Common myeloid progenitor, CD34-positive (primary cell): ENCODE results near the gene HEPH.

Experiments used
- CTCF ChIA-PET: fragments of 350-600 bp; sonication (Branson Sonifier 250); formaldehyde crosslinking; loops from one replicate; lab custom pipeline; 2021; ENCODE audit warnings: antibody characterized with exemption; lab: Charles Lee
- POLR2A ChIA-PET: fragments of 350-600 bp; sonication (Branson Sonifier 250); formaldehyde crosslinking; loops from one replicate; lab custom pipeline; 2021; ENCODE audit warnings: antibody characterized with exemption; lab: Charles Lee
- DNase-seq, 3 donors: peaks; one replicate each; pipeline versions ENCODE4 v3.0.0 to v3.0.0-alpha.2; 2013
- H3K27ac ChIP-seq, 2 experiments: 1 replicate in 1 of 2; 2 replicates in 1 of 2; pipeline ENCODE4 v1.7.0; 2013; ENCODE audit warnings: inconsistent platforms in 2 of 2, low read length in 2 of 2, mild to moderate bottlenecking in 2 of 2, low read depth in 1 of 2, moderate library complexity in 1 of 2; ENCODE audit not compliant: severe bottlenecking in 2 of 2, insufficient read depth in 1 of 2, poor library complexity in 1 of 2
- H3K27me3 ChIP-seq, 5 experiments: replicated peaks in 2 of 5; 1 replicate in 3 of 5; 2 replicates in 2 of 5; pipeline versions ENCODE4 v1.6.1 to v1.7.0; 2013; ENCODE audit warnings: low read length in 4 of 5, mild to moderate bottlenecking in 2 of 5, moderate library complexity in 2 of 5, inconsistent platforms in 1 of 5; ENCODE audit not compliant: insufficient read depth in 5 of 5, control insufficient read depth in 4 of 5
- H3K36me3 ChIP-seq, 4 experiments: 1 replicate in 2 of 4; 2 replicates in 2 of 4; pipeline versions ENCODE4 v1.6.1 to v1.7.0; 2013; ENCODE audit warnings: low read length in 3 of 4, control low read depth in 1 of 4, mild to moderate bottlenecking in 1 of 4; ENCODE audit not compliant: control insufficient read depth in 4 of 4, insufficient read depth in 4 of 4
- H3K4me1 ChIP-seq, 4 experiments: 1 replicate in 3 of 4; 2 replicates in 1 of 4; pipeline versions ENCODE4 v1.6.1 to v1.7.1; 2013; ENCODE audit warnings: low read length in 3 of 4, mild to moderate bottlenecking in 3 of 4, control low read depth in 1 of 4, inconsistent platforms in 1 of 4, moderate library complexity in 1 of 4; ENCODE audit not compliant: control insufficient read depth in 4 of 4, insufficient read depth in 4 of 4; ENCODE audit errors: control extremely low read depth in 1 of 4
- H3K4me3 ChIP-seq, 7 experiments: 1 replicate in 4 of 7; 2 replicates in 3 of 7; pipeline versions ENCODE4 v1.5.1 to v1.7.0; 2013; ENCODE audit warnings: mild to moderate bottlenecking in 7 of 7, low read length in 6 of 7, moderate library complexity in 6 of 7, inconsistent platforms in 2 of 7, low read depth in 2 of 7, control low read depth in 1 of 7; ENCODE audit not compliant: insufficient read depth in 4 of 7, control insufficient read depth in 1 of 7; ENCODE audit errors: extremely low read depth in 1 of 7
- H3K9me3 ChIP-seq, 5 experiments: 1 replicate in 4 of 5; 2 replicates in 1 of 5; pipeline versions ENCODE4 v1.6.1 to v1.7.1; 2013; ENCODE audit warnings: low read length in 4 of 5, mild to moderate bottlenecking in 2 of 5, inconsistent platforms in 1 of 5, low read depth in 1 of 5, moderate library complexity in 1 of 5; ENCODE audit not compliant: control insufficient read depth in 4 of 5, insufficient read depth in 2 of 5; ENCODE audit errors: control extremely low read depth in 1 of 5
- whole genome bisulfite sequencing: methylation state at CpG from one replicate; pipeline ENCODE4 v1.1.5; 2013; ENCODE audit not compliant: insufficient coverage; 5-methylcytosine and 5-hydroxymethylcytosine counted together

HEPH gene

DNA sequence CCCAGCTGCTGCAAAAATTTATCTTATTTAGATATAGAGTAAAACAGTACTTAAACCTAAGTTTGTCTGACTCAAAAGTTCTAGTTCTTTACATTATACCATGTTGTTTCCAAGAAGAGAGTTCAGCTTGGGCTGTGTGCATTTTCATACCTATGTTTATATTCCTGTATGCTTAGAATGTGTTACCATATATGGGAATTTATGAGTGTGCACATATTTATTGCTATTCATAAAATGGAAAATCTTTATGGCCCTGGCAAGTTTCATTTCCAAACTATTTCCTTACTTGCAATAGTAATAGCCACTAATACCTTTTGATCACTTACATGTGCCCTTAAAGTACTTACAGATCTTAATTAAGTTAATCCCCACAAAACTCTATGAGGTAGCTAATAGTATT is 2.6 kb downstream of the HEPH start:
- ChIA-PET CTCF (no interaction called here), POLR2A (no interaction called here)
- H3K27ac ChIP-seq = no peak overlapping the region
- H3K36me3 ChIP-seq = no peaks in the 10 kb centered on the region
- H3K4me3 ChIP-seq = no peak overlapping the region
- H3K27me3 ChIP-seq = peaks cover 0 to 3% (median 0%) of the 10 kb centered on the region in 5 experiments
- no peaks in the 10 kb centered on the region for H3K9me3 ChIP-seq
- H3K4me1 ChIP-seq = peaks cover 0 to 14% (median 6%) of the 10 kb centered on the region in 4 experiments
- no peak for DNase-seq

GRCh38 chrX:66167431-66167830 is 3.4 kb downstream of the HEPH start:
- Histone ChIP-seq H3K4me3 (no peak overlapping the region), H3K27me3 (peaks cover 0 to 3% (median 0%) of the 10 kb centered on the region in 5 experiments), H3K9me3 (no peaks in the 10 kb centered on the region), H3K36me3 (no peaks in the 10 kb centered on the region), H3K4me1 (peaks cover 0 to 9% (median 4%) of the 10 kb centered on the region in 4 experiments), H3K27ac (no peak overlapping the region)
- ChIA-PET CTCF (no interaction called here), POLR2A (no interaction called here)
- no peak for DNase-seq
- WGBS = 67% methylated on average over 1 of the region's 2 CpGs

DNA sequence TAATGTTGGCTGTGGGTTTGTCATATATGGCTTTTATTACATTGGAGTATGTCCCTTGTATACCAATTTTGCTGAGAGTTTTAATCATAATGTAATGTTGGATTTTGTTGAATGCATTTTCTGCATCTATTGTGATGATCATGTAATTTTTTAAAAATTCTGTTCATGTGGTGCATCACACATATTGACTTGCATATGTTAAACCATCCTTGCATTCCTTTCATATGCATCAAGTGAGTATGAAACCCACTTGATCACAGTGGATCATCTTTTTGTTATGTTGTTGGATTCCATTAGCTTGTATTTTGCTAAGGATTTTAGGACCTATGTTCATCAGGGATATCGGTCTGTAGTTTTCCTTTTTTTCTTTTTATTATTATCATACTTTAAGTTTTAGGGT is 12.1 kb downstream of the HEPH start:
- Histone ChIP-seq H3K27ac (no peak overlapping the region), H3K36me3 (no peaks in the 10 kb centered on the region), H3K4me3 (no peak overlapping the region), H3K9me3 (peaks cover 0 to 6% (median 4%) of the 10 kb centered on the region in 5 experiments), H3K4me1 (no peaks in the 10 kb centered on the region), H3K27me3 (no peaks in the 10 kb centered on the region)
- no CpG with 5 or more reads among the region's 1 CpG for WGBS
- DNase-seq = peak in 1 of 3 donors; percentile 15
- ChIA-PET CTCF (no interaction called here), POLR2A (no interaction called here)

- 33% methylated on average over 1 of the region's 2 CpGs for WGBS
- ChIA-PET POLR2A (no interaction called here), CTCF (no interaction called here)
- H3K4me3 ChIP-seq = no peak overlapping the region
- DNase-seq = no peak
- H3K27ac ChIP-seq = no peak overlapping the region
- H3K36me3 ChIP-seq = no peaks in the 10 kb centered on the region
- H3K4me1 ChIP-seq = no peaks in the 10 kb centered on the region
- peaks cover 0 to 1% (median 0%) of the 10 kb centered on the region in 5 experiments for H3K9me3 ChIP-seq
- peaks cover 0 to 5% (median 0%) of the 10 kb centered on the region in 5 experiments for H3K27me3 ChIP-seq
These were observed 27.5 kb downstream of the HEPH start for GRCh38 chrX:66191563-66191962.

DNA sequence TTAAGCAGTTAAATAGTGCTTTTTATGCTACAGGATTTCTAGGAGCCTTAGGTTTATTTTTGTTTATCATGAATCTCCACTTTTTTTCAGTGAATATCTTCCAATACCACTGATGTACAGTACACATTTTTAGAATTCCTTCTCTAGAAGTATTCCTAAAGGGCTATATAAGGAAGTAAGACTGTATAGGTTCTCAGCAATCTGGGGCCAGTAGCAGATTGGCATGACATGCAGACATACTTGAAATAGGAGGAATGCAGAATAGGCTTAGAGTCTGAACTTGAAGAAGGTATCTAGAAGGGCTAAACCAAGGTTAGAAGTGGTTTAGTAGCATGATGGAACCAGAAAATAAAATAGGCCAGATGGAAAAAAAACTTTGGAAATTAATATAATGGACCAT is 29.8 kb downstream of the HEPH start:
- ChIA-PET POLR2A (no interaction called here), CTCF (no interaction called here)

GRCh38 chrX:66200050-66200664 is 36.1 kb downstream of the HEPH start:
- no peak overlapping the region for H3K27ac ChIP-seq
- ChIA-PET CTCF (interaction anchor here (1.3 kb wide), 1 partner anchor 9 kb away, joined by 3 read pairs; no protein-coding TSS in a partner anchor), POLR2A (no interaction called here)
- no peaks in the 10 kb centered on the region for H3K9me3 ChIP-seq
- no peaks in the 10 kb centered on the region for H3K36me3 ChIP-seq
- peak; percentile 12 to 47 (median 45) for DNase-seq
- H3K4me3 ChIP-seq = no peak overlapping the region
- no peaks in the 10 kb centered on the region for H3K4me1 ChIP-seq
- WGBS = 40% methylated on average over 4 of the region's 4 CpGs
- peaks cover 0 to 7% (median 0%) of the 10 kb centered on the region in 5 experiments for H3K27me3 ChIP-seq

More for the DNA sequence above, 29.8 kb downstream of the HEPH start:
- H3K27me3 ChIP-seq = peaks cover 0 to 5% (median 0%) of the 10 kb centered on the region in 5 experiments
- H3K4me3 ChIP-seq = no peak overlapping the region
- H3K9me3 ChIP-seq = no peaks in the 10 kb centered on the region
- no peaks in the 10 kb centered on the region for H3K36me3 ChIP-seq
- DNase-seq = no peak
- no peaks in the 10 kb centered on the region for H3K4me1 ChIP-seq
- H3K27ac ChIP-seq = no peak overlapping the region

DNA sequence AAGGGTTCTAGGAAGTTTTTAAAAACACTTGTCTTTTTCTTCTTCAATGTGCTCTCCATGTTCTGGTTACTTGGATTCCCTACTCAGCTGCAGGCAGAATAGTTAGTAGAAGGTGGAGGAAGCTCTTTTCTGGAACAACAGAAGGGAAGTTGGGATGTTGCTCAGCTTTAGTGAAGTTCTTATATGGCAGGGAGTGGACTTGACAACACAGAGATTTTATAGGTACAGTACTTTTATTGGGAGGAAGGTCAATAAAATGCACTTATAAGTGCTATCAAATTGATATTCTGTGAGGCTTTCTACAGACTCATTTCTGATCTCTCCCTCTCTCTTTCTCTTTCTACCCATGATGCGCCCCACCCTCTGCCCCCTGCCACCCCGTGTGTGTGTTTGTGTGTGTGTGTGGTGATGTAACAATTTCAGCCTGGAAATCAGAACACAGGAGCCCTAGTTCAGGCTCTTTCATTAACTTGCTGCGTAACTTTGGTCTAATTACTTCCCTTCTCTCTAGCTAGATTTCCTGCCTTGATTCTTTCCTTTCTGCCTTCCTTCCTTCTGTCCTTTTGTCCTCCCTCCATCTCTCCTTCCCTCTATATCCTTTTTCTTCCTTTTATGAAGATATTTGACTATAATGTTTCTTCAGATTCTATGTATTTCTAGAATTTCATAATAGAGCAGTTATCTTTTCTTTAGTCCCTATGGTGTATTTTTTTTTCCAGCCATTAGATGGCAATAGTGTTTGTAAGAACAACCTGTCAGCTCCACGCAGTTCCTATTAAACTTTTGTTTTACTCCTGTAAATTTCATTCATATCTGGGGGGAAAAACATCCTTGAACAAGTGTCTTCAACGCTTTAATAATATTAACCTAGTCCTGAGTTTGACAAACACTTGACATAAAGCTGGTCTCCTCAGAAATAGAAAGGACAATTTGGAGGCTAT is 37.1 kb downstream of the HEPH start:
- H3K4me1 ChIP-seq = no peaks in the 10 kb centered on the region
- peak; percentile 7 to 35 (median 34) for DNase-seq
- no peaks in the 10 kb centered on the region for H3K36me3 ChIP-seq
- POLR2A ChIA-PET = interaction anchor here (1.2 kb wide), 1 partner anchor 30 kb away, joined by 4 read pairs; no protein-coding TSS in a partner anchor
- H3K27ac ChIP-seq = no peak overlapping the region
- CTCF ChIA-PET = interaction anchor here (1.3 kb wide), 1 partner anchor 8 kb away, joined by 3 read pairs; no protein-coding TSS in a partner anchor
- H3K27me3 ChIP-seq = peaks cover 0 to 7% (median 0%) of the 10 kb centered on the region in 5 experiments
- H3K9me3 ChIP-seq = no peaks in the 10 kb centered on the region
- peak overlapping the region in 1 of 7 experiments; percentile 54 for H3K4me3 ChIP-seq
- WGBS = 22% methylated on average over 2 of the region's 5 CpGs
